Measurements from ENCODE around the gene MRPS16. TPM values are rescaled to one million over a fixed set of nuclear protein-coding genes. Genes with fewer than 3 reads are reported as not detected.

Gene MRPS16
- total RNA-seq, 1 donor from 2014 or later: 85.9 TPM

DNA sequence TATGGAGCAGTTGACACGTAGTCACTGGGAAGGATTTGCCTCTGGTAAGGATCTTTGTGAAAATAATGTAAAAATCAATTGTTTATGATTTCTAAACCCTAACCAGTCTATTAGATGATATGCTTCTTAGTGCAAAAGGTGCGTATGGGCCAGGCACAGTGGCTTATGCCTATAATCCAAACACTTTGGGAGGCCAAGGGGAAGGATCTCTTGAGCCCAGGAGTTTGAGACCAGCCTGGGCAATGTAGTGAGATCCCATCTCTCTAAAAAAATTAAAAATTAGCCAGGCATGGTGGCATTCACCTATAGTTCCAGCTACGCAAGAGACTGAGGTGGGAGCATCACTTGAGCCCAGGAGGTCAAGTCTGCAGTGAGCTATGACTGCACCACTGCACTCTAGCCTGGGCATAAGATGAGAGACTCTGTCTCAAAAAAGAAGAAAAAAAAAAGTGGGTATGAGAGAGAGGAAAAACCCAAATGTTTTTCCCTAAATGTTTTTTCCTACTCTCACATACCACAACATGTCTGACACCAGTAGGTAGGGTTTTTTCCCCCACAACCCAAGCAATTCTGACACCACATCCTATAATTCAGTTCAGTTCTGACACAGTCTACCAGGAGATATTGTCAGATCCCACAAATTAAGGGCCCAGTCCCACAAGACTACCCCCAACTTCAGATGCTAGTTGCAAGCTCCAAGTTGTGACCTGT is 41.9 kb downstream of the MRPS16 start:
- no peak for ATAC-seq (ENCODE audit: low read depth)
- POLR2A ChIA-PET: no interaction called here
- TF ChIP-seq, protein P1, sequence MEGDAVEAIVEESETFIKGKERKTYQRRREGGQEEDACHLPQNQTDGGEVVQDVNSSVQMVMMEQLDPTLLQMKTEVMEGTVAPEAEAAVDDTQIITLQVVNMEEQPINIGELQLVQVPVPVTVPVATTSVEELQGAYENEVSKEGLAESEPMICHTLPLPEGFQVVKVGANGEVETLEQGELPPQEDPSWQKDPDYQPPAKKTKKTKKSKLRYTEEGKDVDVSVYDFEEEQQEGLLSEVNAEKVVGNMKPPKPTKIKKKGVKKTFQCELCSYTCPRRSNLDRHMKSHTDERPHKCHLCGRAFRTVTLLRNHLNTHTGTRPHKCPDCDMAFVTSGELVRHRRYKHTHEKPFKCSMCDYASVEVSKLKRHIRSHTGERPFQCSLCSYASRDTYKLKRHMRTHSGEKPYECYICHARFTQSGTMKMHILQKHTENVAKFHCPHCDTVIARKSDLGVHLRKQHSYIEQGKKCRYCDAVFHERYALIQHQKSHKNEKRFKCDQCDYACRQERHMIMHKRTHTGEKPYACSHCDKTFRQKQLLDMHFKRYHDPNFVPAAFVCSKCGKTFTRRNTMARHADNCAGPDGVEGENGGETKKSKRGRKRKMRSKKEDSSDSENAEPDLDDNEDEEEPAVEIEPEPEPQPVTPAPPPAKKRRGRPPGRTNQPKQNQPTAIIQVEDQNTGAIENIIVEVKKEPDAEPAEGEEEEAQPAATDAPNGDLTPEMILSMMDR (IDR thresholded peaks at IDR 0.05): no peak
- no peak overlapping the region for H3K27ac Mint-ChIP-seq
- no peak overlapping the region for H3K4me3 Mint-ChIP-seq
- no peaks in the 10 kb centered on the region for H3K9me3 Mint-ChIP-seq
- H3K36me3 Mint-ChIP-seq (ENCODE audit: low read depth): peaks cover 44% of the 10 kb centered on the region
- CTCF ChIA-PET: no interaction called here
- no peaks in the 10 kb centered on the region for H3K4me1 Mint-ChIP-seq
- intact Hi-C loops (cut with micrococcal nuclease): no loop called here
- H3K27me3 Mint-ChIP-seq: no peaks in the 10 kb centered on the region
- no peak for DNase-seq

DNA sequence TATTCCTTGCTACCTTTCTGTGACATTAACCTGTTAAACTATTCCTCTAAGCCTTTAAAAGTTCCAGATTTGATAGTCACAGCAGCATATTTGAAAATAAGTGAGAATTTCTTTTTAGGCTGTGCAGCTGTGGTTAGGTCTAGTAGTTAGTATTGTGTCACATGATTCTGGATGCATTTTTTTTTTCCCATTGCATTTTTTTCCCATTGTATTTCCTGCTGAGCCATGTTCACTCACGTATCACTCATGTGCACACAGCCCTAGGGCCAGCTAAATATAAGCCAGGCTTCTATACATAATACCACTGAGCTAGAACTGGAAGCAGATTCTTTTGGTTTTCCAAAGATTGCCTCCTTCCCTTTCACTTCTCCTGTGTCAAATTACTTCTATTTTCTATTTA is 42.7 kb downstream of the MRPS16 start:
- H3K36me3 Mint-ChIP-seq (ENCODE audit: low read depth): peaks cover 39% of the 10 kb centered on the region
- no peak for DNase-seq
- TF ChIP-seq, protein P1 (IDR thresholded peaks at IDR 0.05): no peak
- H3K27ac Mint-ChIP-seq: no peak overlapping the region
- no peaks in the 10 kb centered on the region for H3K9me3 Mint-ChIP-seq
- no peak overlapping the region for H3K4me3 Mint-ChIP-seq
- POLR2A ChIA-PET: no interaction called here
- no peaks in the 10 kb centered on the region for H3K4me1 Mint-ChIP-seq
- no peaks in the 10 kb centered on the region for H3K27me3 Mint-ChIP-seq
- intact Hi-C loops (cut with micrococcal nuclease): no loop called here
- no peak for ATAC-seq (ENCODE audit: low read depth)
- CTCF ChIA-PET: no interaction called here

DNA sequence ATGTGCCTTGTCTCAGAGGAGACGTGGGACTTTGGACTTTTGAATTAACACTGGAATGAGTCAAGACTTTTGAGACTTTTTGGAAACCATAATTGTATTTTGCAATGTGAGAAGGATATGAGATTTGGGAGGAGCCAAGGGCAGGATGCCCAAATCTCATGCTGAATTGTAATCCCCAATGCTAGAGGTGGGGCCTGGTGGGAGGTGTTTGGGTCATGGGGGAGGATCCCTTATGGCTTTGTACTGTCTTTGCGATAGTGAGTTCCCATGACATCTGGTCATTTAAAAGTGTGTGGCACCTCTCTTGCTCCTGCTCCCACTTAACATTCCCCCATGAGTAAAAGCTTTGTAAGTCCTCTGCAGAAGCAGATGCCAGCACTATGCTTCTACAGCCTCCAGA is 44.6 kb downstream of the MRPS16 start:
- ChIA-PET POLR2A (no interaction called here), CTCF (no interaction called here)
- H3K27me3 Mint-ChIP-seq: no peaks in the 10 kb centered on the region
- no peak overlapping the region for H3K4me3 Mint-ChIP-seq
- H3K9me3 Mint-ChIP-seq: no peaks in the 10 kb centered on the region
- DNase-seq: no peak
- TF ChIP-seq, protein P1 (IDR thresholded peaks at IDR 0.05): no peak
- H3K36me3 Mint-ChIP-seq (ENCODE audit: low read depth): peaks cover 29% of the 10 kb centered on the region
- no peaks in the 10 kb centered on the region for H3K4me1 Mint-ChIP-seq
- intact Hi-C loops (cut with micrococcal nuclease): no loop called here
- ATAC-seq (ENCODE audit: low read depth): no peak
- no peak overlapping the region for H3K27ac Mint-ChIP-seq

DNA sequence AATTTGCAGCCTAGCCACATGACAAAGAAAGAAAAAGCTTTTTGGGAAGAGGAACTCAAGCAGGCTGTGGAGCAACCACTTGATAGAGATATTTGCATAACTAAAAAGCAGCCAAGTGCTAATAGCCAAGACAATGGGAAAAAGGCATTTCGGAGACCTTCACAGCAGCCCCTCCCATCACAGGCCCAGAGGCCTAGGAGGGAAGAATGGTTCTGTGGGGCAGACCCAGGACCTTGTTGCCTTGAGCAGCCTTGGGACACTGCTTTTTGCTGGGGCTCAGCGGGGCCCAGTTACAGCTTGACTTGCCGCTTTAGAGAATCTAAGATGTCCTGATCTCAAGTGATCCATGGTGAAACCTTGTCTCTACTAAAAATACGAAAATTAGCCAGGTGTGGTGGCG is 46.1 kb downstream of the MRPS16 start:
- H3K9me3 Mint-ChIP-seq: no peaks in the 10 kb centered on the region
- ChIA-PET POLR2A (no interaction called here), CTCF (no interaction called here)
- H3K27me3 Mint-ChIP-seq: no peaks in the 10 kb centered on the region
- intact Hi-C loops (cut with micrococcal nuclease): no loop called here
- H3K36me3 Mint-ChIP-seq (ENCODE audit: low read depth): peaks cover 28% of the 10 kb centered on the region
- H3K4me1 Mint-ChIP-seq: no peaks in the 10 kb centered on the region
- no peak overlapping the region for H3K27ac Mint-ChIP-seq
- TF ChIP-seq, protein P1 (IDR thresholded peaks at IDR 0.05): no peak
- DNase-seq: no peak
- no peak overlapping the region for H3K4me3 Mint-ChIP-seq
- no peak for ATAC-seq (ENCODE audit: low read depth)

DNA sequence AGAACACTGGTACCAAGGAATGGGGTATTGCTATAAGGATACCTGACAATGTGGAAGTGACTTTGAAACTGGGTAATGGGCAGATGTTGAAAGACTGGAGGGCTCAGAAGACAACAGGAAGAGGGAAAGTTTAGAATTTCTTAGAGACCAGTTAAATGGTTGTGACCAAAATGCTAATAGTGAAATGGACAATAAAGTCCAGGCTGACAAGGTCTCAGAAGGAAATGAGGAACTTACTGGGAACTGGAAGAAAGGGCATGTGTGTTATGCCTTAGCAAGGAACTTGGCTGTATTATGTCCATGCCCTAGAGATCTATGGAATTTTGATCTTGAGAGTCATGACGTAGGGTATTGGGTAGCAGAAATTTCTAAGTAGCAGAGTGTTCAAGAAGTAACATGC is 46.6 kb downstream of the MRPS16 start:
- H3K4me3 Mint-ChIP-seq: no peak overlapping the region
- no peak overlapping the region for H3K27ac Mint-ChIP-seq
- peaks cover 30% of the 10 kb centered on the region for H3K36me3 Mint-ChIP-seq (ENCODE audit: low read depth)
- DNase-seq: no peak
- H3K9me3 Mint-ChIP-seq: no peaks in the 10 kb centered on the region
- POLR2A ChIA-PET: no interaction called here
- intact Hi-C loops (cut with micrococcal nuclease): no loop called here
- no peak for ATAC-seq (ENCODE audit: low read depth)
- no peaks in the 10 kb centered on the region for H3K4me1 Mint-ChIP-seq
- TF ChIP-seq, protein P1 (IDR thresholded peaks at IDR 0.05): no peak
- CTCF ChIA-PET: no interaction called here
- no peaks in the 10 kb centered on the region for H3K27me3 Mint-ChIP-seq

Measured in activated B cell treated with CpG ODN at 0.5 μM for 24 hours (primary cell).